Type B pancreatic cell (in vitro differentiated cells): ENCODE data around the gene UGT2B7. TPM values are rescaled to one million over a fixed set of nuclear protein-coding genes. Genes with fewer than 3 reads are reported as not detected.
"Not testable (repeated sequence)": the region's sequence is repeated elsewhere in the genome, so short reads cannot be mapped to it uniquely, and the experiment has no call there.

ENCODE experiments used
- DNase-seq: peaks from one replicate; pipeline ENCODE4 v3.0.0; 2021; ENCODE audit warnings: mixed read lengths; ENCODE audit not compliant: unreplicated experiment; ENCODE audit errors: extremely low spot score
- H3K27ac Mint-ChIP-seq: 2 replicates; pipeline ENCODE4 v1.8.0; 2021; ENCODE audit warnings: mild to moderate bottlenecking, mixed read lengths
- H3K27me3 Mint-ChIP-seq: 2 replicates; pipeline ENCODE4 v1.8.0; 2021; ENCODE audit warnings: mixed read lengths
- H3K36me3 Mint-ChIP-seq: 2 replicates; pipeline ENCODE4 v1.8.0; 2021; ENCODE audit warnings: mixed read lengths
- H3K4me1 Mint-ChIP-seq: one replicate; pipeline ENCODE4 v1.8.0; 2021; ENCODE audit warnings: mixed read lengths; ENCODE audit not compliant: unreplicated experiment
- H3K4me3 Mint-ChIP-seq: 2 replicates; pipeline ENCODE4 v1.8.0; 2021; ENCODE audit warnings: mild to moderate bottlenecking, mixed read lengths
- H3K9me3 Mint-ChIP-seq: 2 replicates; pipeline ENCODE4 v1.8.0; 2021; ENCODE audit warnings: mixed read lengths
- total RNA-seq: library from RNA; stranded (reverse); gene quantifications from 2 replicates; pipeline ENCODE4 v1.2.1, GENCODE V29; 2021; ENCODE audit warnings: low replicate concordance
- TF ChIP-seq, protein P1 (sequence below): fragments of 200-600 bp; sonication (generic); conservative IDR thresholded peaks from 2 replicates; pipeline ENCODE4 v1.5.0; 2021; ENCODE audit warnings: antibody characterized with exemption, mild to moderate bottlenecking

The UGT2B7 gene
- total RNA-seq, 1 donor from 2014 or later = 8.7 TPM

DNA sequence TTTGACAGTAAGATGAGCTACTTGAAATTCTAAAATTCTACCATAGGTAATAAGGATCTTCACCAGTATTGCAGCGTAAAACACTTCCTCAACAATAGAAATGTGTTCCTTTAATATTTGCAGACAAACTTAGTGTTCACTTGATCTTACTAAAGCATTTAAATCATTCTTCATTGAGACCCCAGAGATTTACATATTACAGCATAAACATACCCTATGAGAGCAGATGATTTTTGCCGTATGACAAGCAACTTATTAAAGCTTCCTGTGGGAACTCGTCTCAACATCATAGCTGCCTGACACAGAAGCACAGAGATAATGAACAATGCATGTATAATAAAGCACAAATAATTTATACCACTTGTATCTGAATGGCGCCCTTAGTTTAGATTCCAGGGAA, 3.6 kb downstream of the UGT2B7 start:
- TF ChIP-seq, protein P1, sequence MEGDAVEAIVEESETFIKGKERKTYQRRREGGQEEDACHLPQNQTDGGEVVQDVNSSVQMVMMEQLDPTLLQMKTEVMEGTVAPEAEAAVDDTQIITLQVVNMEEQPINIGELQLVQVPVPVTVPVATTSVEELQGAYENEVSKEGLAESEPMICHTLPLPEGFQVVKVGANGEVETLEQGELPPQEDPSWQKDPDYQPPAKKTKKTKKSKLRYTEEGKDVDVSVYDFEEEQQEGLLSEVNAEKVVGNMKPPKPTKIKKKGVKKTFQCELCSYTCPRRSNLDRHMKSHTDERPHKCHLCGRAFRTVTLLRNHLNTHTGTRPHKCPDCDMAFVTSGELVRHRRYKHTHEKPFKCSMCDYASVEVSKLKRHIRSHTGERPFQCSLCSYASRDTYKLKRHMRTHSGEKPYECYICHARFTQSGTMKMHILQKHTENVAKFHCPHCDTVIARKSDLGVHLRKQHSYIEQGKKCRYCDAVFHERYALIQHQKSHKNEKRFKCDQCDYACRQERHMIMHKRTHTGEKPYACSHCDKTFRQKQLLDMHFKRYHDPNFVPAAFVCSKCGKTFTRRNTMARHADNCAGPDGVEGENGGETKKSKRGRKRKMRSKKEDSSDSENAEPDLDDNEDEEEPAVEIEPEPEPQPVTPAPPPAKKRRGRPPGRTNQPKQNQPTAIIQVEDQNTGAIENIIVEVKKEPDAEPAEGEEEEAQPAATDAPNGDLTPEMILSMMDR = no peak
- Mint-ChIP-seq H3K27ac (no peak overlapping the region), H3K4me1 (peaks cover 12% of the 10 kb centered on the region), H3K36me3 (no peaks in the 10 kb centered on the region), H3K9me3 (no peaks in the 10 kb centered on the region), H3K4me3 (no peak overlapping the region), H3K27me3 (no peaks in the 10 kb centered on the region)
- no peak for DNase-seq

DNA sequence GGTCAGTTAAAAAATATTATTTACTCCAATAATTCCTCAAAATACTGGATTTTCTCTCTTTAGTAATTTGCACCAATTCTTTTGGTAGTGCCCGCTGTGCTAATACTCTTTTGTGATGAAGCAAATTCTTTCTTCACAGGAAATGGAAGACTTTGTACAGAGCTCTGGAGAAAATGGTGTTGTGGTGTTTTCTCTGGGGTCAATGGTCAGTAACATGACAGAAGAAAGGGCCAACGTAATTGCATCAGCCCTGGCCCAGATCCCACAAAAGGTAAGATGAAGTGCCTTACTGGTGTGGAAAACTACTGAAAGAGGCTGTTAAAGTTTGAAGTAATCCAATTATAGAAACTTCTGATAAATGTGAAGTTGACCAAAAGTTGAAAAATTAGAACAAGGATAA, 6.4 kb downstream of the UGT2B7 start:
- H3K27ac Mint-ChIP-seq, DNase-seq, H3K27me3 Mint-ChIP-seq, H3K4me3 Mint-ChIP-seq, H3K36me3 Mint-ChIP-seq, H3K4me1 Mint-ChIP-seq, H3K9me3 Mint-ChIP-seq: not testable (repeated sequence)

DNA sequence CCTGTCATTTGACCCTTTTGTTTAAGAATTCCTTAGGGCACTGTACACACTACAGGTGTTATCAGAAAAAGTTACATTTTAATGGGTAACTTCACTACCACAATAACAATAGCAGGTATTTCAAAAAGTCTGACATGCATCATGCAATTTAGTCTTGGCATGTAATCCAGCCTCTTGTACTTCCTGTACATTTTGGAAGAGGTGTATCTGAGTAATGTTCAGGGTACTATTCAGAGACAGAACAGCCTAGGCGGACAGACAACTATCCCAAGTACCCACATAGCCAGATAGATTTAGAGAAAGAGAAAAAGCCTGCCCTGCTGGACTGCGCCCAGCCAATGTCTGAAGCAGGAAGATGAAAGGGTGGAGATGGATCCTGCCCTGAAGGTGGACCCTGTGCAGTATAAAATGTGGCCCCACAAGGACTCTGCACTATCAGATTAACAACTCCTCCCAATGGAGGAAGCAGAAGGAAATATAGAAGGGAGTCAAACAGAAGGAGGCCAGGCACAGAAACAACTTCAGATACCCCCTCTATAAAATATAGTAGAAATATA, 8.5 kb downstream of the UGT2B7 start:
- Mint-ChIP-seq H3K27ac (no peak overlapping the region), H3K4me1 (peaks cover 3% of the 10 kb centered on the region), H3K36me3 (no peaks in the 10 kb centered on the region), H3K4me3 (no peak overlapping the region), H3K9me3 (no peaks in the 10 kb centered on the region), H3K27me3 (no peaks in the 10 kb centered on the region)
- TF ChIP-seq, protein P1 = no peak
- DNase-seq = no peak

DNA sequence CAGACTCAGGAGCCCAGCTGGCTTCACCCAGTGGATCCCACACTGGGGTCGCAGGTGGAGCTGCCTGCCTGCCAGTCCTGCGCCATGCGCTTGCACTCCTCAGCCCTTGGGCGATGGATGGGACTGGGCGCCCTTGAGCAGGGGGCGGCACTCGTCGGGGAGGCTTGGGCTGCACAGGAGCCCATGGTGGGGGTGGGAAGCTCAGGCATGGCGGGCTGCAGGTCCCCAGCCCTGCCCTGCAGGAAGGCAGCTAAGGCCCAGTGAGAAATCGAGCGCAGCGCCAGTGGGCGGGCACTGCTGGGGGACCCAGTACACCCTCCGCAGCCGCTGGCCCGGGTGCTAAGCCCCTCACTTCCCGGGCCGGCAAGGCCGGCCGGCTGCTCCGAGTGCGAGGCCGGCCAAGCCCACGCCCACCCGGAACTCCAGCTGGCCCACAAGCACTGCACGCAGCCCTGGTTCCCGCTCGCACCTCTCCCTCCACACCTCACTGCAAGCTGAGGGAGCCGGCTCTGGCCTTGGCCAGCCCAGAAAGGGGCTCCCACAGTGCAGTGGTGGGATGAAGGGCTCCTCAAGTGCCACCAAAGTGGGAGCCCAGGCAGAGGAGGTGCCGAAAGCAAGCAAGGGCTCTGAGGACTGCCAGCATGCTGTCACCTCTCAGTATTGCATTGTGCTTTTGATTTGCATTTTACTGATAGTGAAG, 19.0 kb downstream of the UGT2B7 start:
- H3K27ac Mint-ChIP-seq, H3K4me1 Mint-ChIP-seq, H3K27me3 Mint-ChIP-seq, H3K9me3 Mint-ChIP-seq, H3K36me3 Mint-ChIP-seq, H3K4me3 Mint-ChIP-seq, DNase-seq: not testable (repeated sequence)

DNA sequence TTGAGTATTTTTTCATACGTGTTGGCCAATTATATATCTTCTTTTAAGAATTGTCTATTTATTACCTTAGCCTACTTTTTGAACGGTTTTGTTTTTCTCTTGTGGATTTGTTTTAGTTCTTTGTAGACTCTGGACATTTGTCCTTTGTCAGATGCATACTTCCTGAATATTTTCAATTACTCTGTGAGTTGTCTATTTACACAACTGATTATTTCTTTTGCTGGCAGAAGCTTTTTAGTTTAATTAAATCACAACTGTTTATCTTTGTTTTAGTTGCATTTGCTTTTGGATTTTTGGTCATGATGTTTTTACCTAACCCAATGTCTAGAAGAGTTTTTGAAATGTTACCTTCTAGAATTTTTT, 19.6 kb downstream of the UGT2B7 start:
- H3K36me3 Mint-ChIP-seq = no peaks in the 10 kb centered on the region
- no peaks in the 10 kb centered on the region for H3K4me1 Mint-ChIP-seq
- no peak overlapping the region for H3K27ac Mint-ChIP-seq
- H3K4me3 Mint-ChIP-seq = no peak overlapping the region
- peaks cover 4% of the 10 kb centered on the region for H3K9me3 Mint-ChIP-seq
- no peak for DNase-seq
- TF ChIP-seq, protein P1 = no peak
- H3K27me3 Mint-ChIP-seq = no peaks in the 10 kb centered on the region

DNA sequence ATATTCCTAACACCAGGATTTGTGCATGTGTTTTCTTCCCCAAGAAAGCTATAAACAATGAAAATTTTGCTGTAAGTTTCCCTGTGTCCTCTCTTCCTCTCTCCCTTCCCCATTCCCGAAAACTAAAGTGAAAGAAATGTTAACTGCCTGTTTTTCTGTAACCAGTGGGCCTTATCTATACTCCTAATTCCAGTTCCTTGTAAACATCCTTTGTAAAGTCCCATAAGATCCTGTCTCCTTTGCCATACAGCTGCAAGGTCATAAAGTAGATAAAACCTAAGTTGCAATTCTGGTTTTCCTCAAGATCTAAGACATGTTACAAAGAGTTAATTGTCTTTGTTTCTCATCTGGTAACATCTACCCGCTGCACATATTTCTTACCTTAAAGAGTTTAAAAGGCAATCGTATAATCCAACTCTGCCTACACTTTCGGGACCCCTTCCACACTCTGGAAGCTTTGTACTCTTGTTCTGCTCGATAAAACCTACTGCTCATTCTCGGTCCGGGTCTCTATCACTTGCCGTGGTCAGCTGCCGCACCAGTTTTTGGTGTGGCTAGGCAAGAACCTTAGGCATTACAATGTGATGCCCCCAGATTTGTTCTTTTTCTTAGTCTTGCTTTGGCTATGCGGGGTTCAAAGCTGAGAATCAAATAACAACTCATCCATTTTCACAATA, 20.5 kb downstream of the UGT2B7 start:
- DNase-seq = no peak
- peaks cover 4% of the 10 kb centered on the region for H3K9me3 Mint-ChIP-seq
- no peaks in the 10 kb centered on the region for H3K4me1 Mint-ChIP-seq
- no peaks in the 10 kb centered on the region for H3K36me3 Mint-ChIP-seq
- no peak overlapping the region for H3K27ac Mint-ChIP-seq
- TF ChIP-seq, protein P1 = no peak
- H3K4me3 Mint-ChIP-seq = no peak overlapping the region
- H3K27me3 Mint-ChIP-seq = no peaks in the 10 kb centered on the region
